HEK293 (cell line): ENCODE results near the gene HRG.

Source experiments
- TCF7L2 ChIP-seq: IDR thresholded peaks from 2 replicates; pipeline ENCODE4 v1.6.1; 2011; ENCODE audit warnings: low read depth, mild to moderate bottlenecking, inconsistent platforms, low read length, moderate library complexity, borderline replicate concordance
- ZNF501 ChIP-seq: fragments of 450-650 bp; formaldehyde crosslinking; IDR thresholded peaks from 2 replicates; pipeline ENCODE4 v1.5.1; 2016; ENCODE audit warnings: missing biosample characterization, missing genetic modification characterization
- ZSCAN30 ChIP-seq: fragments of 450-650 bp; IDR thresholded peaks from 2 replicates; pipeline ENCODE4 v1.5.1; 2018; ENCODE audit warnings: missing biosample characterization, mild to moderate bottlenecking, missing genetic modification characterization, moderate library complexity

DNA sequence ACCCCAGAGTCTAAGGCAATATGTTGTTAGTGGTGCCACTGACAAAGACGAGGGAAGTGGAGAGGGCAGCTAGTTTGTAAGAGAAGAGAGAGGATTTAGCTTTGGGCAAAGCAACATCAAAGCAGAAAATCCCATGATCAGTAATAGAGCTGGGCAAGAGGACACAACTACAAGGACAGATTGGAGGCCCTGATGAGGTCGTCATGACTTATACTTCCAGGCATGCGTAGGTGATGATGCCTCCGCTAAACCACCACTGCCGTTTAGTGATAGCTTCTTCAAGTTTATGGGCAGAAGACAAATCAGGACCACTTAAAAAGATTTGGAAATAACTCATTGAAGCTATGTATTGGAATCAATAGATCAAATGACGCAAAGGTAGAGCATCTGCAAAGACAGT lies 2.6 kb downstream of the HRG start:
- TF ChIP-seq TCF7L2: no peak
- no peak for TF ChIP-seq ZNF501 (tag by site-specific recombination)
- no peak for TF ChIP-seq ZSCAN30 (tag by site-specific recombination)
